Fibroblast of villous mesenchyme (primary cell): ENCODE results near the gene ZNF207. TPM values are rescaled to one million over a fixed set of nuclear protein-coding genes. Genes with fewer than 3 reads are reported as not detected.
"Not testable (repeated sequence)": the region's sequence is repeated elsewhere in the genome, so short reads cannot be mapped to it uniquely, and the experiment has no call there.

Experiments
- DNase-seq: peaks from one replicate; pipeline ENCODE4 v3.0.0-alpha.2; 2010; ENCODE audit warnings: low read depth
- H3K4me3 ChIP-seq: 2 replicates; pipeline ENCODE4 v1.5.1; 2011; ENCODE audit warnings: low read depth, mild to moderate bottlenecking, low read length
- CTCF ChIP-seq: IDR thresholded peaks from 2 replicates; pipeline ENCODE4 v1.5.1; 2012; ENCODE audit warnings: low read depth, mild to moderate bottlenecking, low read length; ENCODE audit not compliant: insufficient read depth
- total RNA-seq: library from RNA; depleted of rRNA; stranded (reverse); fragments of >200 nt; gene quantifications from 2 replicates; pipeline ENCODE4 v1.2.3, GENCODE V29; 2012

Gene ZNF207
- total RNA-seq, 1 donor: 156 TPM

- DNase-seq: no peak
- no peak for TF ChIP-seq CTCF
These were observed 36.0 kb downstream of the ZNF207 start for GRCh38 chr17:32385971-32386370.

DNA sequence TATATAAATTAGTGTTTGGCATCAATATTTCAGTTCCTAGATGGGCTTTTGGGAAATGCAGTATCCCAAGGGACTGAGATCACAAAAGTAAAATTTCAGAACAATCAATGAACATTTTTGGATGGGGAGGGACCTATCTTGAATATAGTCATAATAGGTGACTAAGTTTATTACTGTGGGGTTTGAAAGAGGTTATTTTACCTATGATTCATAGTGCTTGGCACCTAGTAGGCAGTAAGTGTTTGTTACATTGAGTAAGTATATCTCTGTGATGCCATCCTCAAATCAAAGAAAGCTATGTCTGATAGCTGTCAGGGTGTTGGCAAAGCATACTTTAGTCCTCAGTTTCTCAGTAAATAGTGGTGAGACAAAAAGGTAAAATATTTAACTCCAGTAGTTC is 36.9 kb downstream of the ZNF207 start:
- no peak for DNase-seq
- no peak overlapping the region for H3K4me3 ChIP-seq
- TF ChIP-seq CTCF: no peak

More at GRCh38 chr17:32385971-32386370, 36.0 kb downstream of the ZNF207 start:
- no peak overlapping the region for H3K4me3 ChIP-seq

- DNase-seq: not testable (repeated sequence)
These were observed 38.2 kb downstream of the ZNF207 start for GRCh38 chr17:32388128-32388527.

DNA sequence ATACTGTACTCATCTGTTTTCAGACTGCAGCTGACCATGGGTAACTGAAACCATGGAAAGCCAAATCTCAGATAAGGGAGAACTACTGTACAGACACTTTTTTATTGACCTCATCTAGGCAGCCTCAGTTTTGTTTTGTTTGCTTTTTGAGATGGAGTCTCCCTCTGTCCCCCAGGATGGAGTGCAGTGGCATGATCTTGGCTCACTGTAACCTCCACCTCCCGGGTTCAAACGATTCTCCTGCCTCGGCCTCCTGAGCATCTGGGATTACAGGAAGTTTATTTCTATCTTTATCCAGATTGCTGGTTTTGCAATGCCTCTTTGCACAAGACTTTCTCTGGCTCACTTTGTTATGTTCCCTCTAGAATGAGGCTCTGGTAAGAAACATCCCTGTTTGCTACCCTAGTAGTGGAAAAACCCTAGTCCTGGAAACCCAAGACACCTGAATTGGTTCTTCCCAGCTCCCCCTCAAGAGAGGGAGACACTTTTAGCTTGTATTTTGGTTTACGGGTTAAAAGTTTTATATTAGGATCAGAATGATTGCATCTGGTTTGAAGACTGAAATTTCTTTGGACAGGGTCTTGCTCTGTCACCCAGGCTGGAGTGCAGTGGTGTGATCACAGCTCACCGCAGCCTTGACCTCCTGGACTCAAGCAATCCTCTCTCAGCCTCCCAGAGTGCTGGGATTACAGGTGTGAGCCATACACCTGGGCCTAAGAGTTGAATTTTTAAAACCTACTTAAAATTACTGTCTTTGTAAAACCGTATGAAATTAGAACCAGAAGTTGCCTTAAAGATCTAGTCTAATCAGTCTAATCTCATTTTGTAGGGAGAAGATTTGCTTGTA is 38.9 kb downstream of the ZNF207 start:
- DNase-seq: peak; percentile 52
- no peak overlapping the region for H3K4me3 ChIP-seq
- TF ChIP-seq CTCF: no peak

More at GRCh38 chr17:32388128-32388527, 38.2 kb downstream of the ZNF207 start:
- not testable (repeated sequence) for H3K4me3 ChIP-seq

GRCh38 chr17:32393904-32394303 is 43.9 kb downstream of the ZNF207 start:
- DNase-seq: no peak
- H3K4me3 ChIP-seq: no peak overlapping the region
- no peak for TF ChIP-seq CTCF

DNA sequence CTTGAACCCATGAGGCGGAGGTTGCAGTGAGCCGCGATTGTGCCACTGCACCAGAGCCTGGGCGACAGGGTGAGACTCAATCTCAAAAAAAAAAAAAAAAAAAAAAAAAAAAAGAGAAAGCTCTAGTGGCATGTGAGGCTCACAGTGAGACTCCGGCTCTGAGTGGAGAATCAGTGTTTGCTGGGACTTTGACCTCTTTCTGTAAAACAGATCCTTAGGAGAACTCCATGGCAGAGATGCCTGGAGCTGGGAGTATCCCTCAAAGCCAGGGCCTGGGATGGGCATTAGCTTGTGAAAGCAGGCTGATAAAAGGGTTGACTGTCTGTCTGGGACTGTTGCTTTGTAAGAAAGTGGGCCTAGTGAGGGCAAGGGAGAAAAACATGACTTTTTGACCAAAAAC is 46.4 kb downstream of the ZNF207 start:
- DNase-seq: no peak
- no peak for TF ChIP-seq CTCF
- H3K4me3 ChIP-seq: no peak overlapping the region

- no peak for DNase-seq
- H3K4me3 ChIP-seq: no peak overlapping the region
- TF ChIP-seq CTCF: no peak
These were observed 49.0 kb downstream of the ZNF207 start for GRCh38 chr17:32398946-32399345.

DNA sequence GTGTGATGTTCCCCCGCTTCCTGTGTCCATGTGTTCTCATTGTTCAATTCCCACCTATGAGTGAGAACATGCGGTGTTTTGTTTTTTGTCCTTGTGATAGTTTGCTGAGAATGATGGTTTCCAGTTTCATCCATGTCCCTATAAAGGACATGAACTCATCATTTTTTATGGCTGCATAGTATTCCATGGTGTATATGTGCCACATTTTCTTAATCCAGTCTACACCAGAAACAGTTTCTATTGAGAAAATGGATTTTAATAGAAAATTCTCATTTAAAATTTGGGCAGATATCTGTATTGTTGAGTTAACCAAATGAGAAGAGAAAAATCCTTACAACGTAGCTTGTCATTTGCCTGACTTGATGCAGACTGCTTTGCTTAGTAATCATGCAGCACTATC is 60.1 kb downstream of the ZNF207 start:
- not testable (repeated sequence) for DNase-seq, H3K4me3 ChIP-seq
